OCI-LY1 (cell line): ENCODE measurements around the gene VEZF1.

Experiments used
- H2AFZ ChIP-seq: fragments of 200-600 bp; sonication (generic), shearing (Covaris generic); 2 replicates; pipeline ENCODE4 v1.6.0; 2014; ENCODE audit warnings: antibody characterized with exemption, mild to moderate bottlenecking, low read length
- H3F3A ChIP-seq: fragments of 200-600 bp; sonication (generic), shearing (Covaris generic); 2 replicates; pipeline ENCODE4 v1.6.0; 2014; ENCODE audit warnings: mild to moderate bottlenecking, antibody characterized with exemption, low read length, moderate library complexity; ENCODE audit not compliant: insufficient read depth
- H3K27ac ChIP-seq: fragments of 200-600 bp; sonication (generic); 2 replicates; pipeline ENCODE4 v1.5.1; 2014; ENCODE audit warnings: low read length, mixed run types, mild to moderate bottlenecking, low read depth; ENCODE audit not compliant: poor library complexity, severe bottlenecking
- H3K27me3 ChIP-seq: fragments of 200-600 bp; sonication (generic); 2 replicates; pipeline ENCODE4 v1.6.0; 2014; ENCODE audit warnings: antibody characterized with exemption, mild to moderate bottlenecking, low read length, moderate library complexity; ENCODE audit not compliant: insufficient read depth
- H3K36me3 ChIP-seq: fragments of 200-600 bp; sonication (generic); 2 replicates; pipeline ENCODE4 v1.6.1; 2014; ENCODE audit warnings: mild to moderate bottlenecking, antibody characterized with exemption, low read length, moderate library complexity, mixed read lengths; ENCODE audit not compliant: insufficient read depth
- H3K4me1 ChIP-seq: fragments of 200-600 bp; sonication (generic); 2 replicates; pipeline ENCODE4 v1.5.1; 2014; ENCODE audit warnings: mild to moderate bottlenecking, low read length, moderate library complexity; ENCODE audit not compliant: insufficient read depth, severe bottlenecking
- H3K4me2 ChIP-seq: fragments of 200-600 bp; sonication (generic), shearing (Covaris generic); 2 replicates; pipeline ENCODE4 v1.6.1; 2014; ENCODE audit warnings: low read length
- H3K4me3 ChIP-seq: fragments of 200-600 bp; sonication (generic); 2 replicates; pipeline ENCODE4 v1.5.1; 2014; ENCODE audit warnings: low read length, low read depth, mild to moderate bottlenecking, mixed read lengths; ENCODE audit not compliant: poor library complexity, severe bottlenecking
- H3K79me2 ChIP-seq: fragments of 200-600 bp; shearing (Covaris generic); 2 replicates; pipeline ENCODE4 v1.6.1; 2016; ENCODE audit warnings: mixed run types, low read length, mixed read lengths; ENCODE audit not compliant: insufficient read depth
- H3K9ac ChIP-seq: fragments of 200-600 bp; sonication (generic), shearing (Covaris generic); 2 replicates; pipeline ENCODE4 v1.6.1; 2014; ENCODE audit warnings: mild to moderate bottlenecking, low read length, mixed read lengths
- H3K9me2 ChIP-seq: fragments of 200-600 bp; sonication (generic), shearing (Covaris generic); 2 replicates; pipeline ENCODE4 v1.6.1; 2014; ENCODE audit warnings: low read depth, mild to moderate bottlenecking, low read length, mixed read lengths
- H3K9me3 ChIP-seq: fragments of 200-600 bp; shearing (Covaris generic); 2 replicates; pipeline ENCODE4 v1.6.1; 2014; ENCODE audit warnings: low read length, mixed read lengths
- H4K20me1 ChIP-seq: fragments of 200-600 bp; sonication (generic), shearing (Covaris generic); 2 replicates; pipeline ENCODE4 v1.6.0; 2016; ENCODE audit warnings: mild to moderate bottlenecking, low read length; ENCODE audit not compliant: insufficient read depth
- EZH2 ChIP-seq: fragments of 200-600 bp; sonication (generic), shearing (Covaris generic); IDR thresholded peaks from 2 replicates; pipeline ENCODE4 v1.8.0; 2017; ENCODE audit warnings: borderline replicate concordance, mixed run types, mild to moderate bottlenecking, antibody characterized with exemption, low read length, moderate library complexity, mixed read lengths
- TF ChIP-seq, protein P1 (sequence below): fragments of 200-600 bp; sonication (generic), shearing (Covaris generic); IDR thresholded peaks from 2 replicates; pipeline ENCODE4 v1.5.1; 2017; ENCODE audit warnings: mild to moderate bottlenecking, antibody characterized with exemption, low read length, moderate library complexity, mixed read lengths

The VEZF1 gene

DNA sequence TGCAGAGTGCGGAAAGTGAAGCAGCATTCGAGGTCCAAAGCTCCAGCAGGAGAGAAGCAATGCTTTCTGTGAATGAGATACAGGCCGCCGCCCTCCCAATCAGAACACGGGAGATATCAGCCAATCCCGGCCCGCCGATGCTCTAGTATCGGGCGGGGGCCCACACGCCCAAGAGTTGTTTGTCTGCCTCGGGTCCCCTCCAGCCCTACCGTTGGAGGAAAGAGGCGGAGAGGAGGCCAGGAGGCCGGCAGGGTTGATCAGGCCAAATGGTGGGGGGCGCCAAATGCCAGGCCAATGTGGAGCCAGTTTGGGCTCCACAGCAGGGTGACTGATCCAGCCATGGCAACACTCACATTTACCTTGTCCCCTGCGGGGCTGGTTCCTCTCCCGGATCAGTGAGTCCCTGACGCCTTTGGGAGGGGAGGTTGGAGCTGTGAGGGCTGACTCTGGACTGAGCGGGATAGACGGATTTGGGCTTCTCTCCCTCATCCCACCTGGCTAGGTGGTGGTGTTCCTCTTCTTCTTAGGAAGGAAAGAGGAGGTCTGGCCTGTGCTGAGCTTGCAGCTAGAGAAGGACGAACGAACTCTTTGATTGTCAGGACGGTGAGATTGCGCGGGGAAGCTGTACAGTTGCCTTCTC, 22.4 kb downstream of the VEZF1 start:
- no peak overlapping the region for H3K9ac ChIP-seq
- TF ChIP-seq EZH2 = no peak
- TF ChIP-seq, protein P1, sequence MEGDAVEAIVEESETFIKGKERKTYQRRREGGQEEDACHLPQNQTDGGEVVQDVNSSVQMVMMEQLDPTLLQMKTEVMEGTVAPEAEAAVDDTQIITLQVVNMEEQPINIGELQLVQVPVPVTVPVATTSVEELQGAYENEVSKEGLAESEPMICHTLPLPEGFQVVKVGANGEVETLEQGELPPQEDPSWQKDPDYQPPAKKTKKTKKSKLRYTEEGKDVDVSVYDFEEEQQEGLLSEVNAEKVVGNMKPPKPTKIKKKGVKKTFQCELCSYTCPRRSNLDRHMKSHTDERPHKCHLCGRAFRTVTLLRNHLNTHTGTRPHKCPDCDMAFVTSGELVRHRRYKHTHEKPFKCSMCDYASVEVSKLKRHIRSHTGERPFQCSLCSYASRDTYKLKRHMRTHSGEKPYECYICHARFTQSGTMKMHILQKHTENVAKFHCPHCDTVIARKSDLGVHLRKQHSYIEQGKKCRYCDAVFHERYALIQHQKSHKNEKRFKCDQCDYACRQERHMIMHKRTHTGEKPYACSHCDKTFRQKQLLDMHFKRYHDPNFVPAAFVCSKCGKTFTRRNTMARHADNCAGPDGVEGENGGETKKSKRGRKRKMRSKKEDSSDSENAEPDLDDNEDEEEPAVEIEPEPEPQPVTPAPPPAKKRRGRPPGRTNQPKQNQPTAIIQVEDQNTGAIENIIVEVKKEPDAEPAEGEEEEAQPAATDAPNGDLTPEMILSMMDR = no peak
- H3F3A ChIP-seq = no peaks in the 10 kb centered on the region
- H3K27me3 ChIP-seq = peaks cover 9% of the 10 kb centered on the region; the same call in 1 of the 2 replicates
- H3K27ac ChIP-seq = no peak overlapping the region
- no peaks in the 10 kb centered on the region for H3K9me3 ChIP-seq
- no peak overlapping the region for H3K4me3 ChIP-seq
- H3K79me2 ChIP-seq = no peaks in the 10 kb centered on the region
- H2AFZ ChIP-seq = no peak overlapping the region
- no peaks in the 10 kb centered on the region for H3K9me2 ChIP-seq
- no peaks in the 10 kb centered on the region for H4K20me1 ChIP-seq
- no peaks in the 10 kb centered on the region for H3K36me3 ChIP-seq
- H3K4me1 ChIP-seq = no peaks in the 10 kb centered on the region
- no peak overlapping the region for H3K4me2 ChIP-seq

DNA sequence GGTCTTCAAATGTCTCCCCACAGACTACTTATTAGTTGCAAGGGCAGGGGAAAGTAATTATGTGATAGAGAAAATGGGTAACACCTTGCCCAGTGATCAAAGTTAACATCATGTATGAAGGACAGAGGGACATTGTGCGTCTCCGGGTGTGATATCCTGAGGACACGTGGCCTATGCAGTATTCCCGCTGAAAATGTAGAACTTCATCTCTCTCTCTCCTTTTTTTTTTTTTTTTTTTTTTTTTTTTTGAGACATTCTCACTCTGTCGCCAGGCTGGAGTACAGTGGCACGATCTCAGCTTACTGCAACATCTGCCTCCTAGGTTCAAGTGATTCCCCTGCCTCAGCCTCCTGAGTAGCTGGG, 24.9 kb downstream of the VEZF1 start:
- no peaks in the 10 kb centered on the region for H3K9me3 ChIP-seq
- H3K79me2 ChIP-seq = no peaks in the 10 kb centered on the region
- no peaks in the 10 kb centered on the region for H3K9me2 ChIP-seq
- no peak overlapping the region for H3K9ac ChIP-seq
- no peaks in the 10 kb centered on the region for H3F3A ChIP-seq
- no peak overlapping the region for H3K4me3 ChIP-seq
- H2AFZ ChIP-seq = no peak overlapping the region
- peaks cover 9% of the 10 kb centered on the region; the same call in 1 of the 2 replicates for H3K27me3 ChIP-seq
- no peaks in the 10 kb centered on the region for H3K36me3 ChIP-seq
- H3K27ac ChIP-seq = no peak overlapping the region
- TF ChIP-seq, protein P1 = no peak
- TF ChIP-seq EZH2 = no peak
- H3K4me1 ChIP-seq = no peaks in the 10 kb centered on the region
- H3K4me2 ChIP-seq = no peak overlapping the region
- H4K20me1 ChIP-seq = no peaks in the 10 kb centered on the region

DNA sequence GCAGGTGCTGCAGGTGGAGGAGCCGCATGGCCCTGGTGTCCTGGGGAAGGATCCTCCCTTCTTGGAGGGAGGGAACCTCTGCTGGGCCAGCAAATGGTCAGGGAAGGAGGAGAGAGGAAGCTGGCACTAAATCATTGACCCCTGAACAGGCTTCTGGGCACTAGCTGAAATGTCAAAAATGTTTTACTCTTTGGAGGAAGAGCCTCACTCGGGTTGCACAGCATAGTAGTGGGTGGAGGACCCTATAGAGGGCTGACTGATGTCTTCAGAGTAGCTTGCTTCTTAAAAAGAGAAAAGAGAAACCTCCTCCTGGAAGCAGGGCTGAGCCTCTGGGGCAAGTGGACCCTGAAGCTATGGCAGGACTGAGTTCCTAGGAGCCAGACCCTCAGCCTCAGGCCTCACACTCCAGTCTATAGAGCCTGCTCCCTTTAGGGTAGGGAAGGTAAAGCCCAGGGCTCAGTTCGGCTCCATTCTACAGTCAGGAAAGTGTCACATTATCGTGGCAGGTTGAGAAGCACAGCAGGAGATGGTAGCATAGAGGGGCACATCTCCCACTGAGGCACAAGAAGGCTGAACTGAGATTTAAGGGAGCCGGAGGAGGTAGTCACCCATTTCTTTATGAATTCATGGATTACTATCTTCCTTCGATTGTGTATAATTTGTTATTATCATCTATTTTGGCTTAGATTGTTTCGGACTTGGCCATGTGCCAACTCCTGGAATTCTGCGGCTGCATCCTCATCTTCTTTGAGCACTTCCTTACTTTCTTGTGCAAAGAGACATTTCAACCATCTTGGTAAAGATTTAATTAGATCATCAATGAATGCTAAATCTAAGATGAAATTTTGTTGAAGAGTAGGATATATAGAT, 25.5 kb downstream of the VEZF1 start:
- peaks cover 9% of the 10 kb centered on the region; the same call in 1 of the 2 replicates for H3K27me3 ChIP-seq
- H3K27ac ChIP-seq = no peak overlapping the region
- no peaks in the 10 kb centered on the region for H3K79me2 ChIP-seq
- H3K36me3 ChIP-seq = no peaks in the 10 kb centered on the region
- H3K4me3 ChIP-seq = no peak overlapping the region
- H2AFZ ChIP-seq = no peak overlapping the region
- TF ChIP-seq EZH2 = no peak
- TF ChIP-seq, protein P1 = no peak
- H4K20me1 ChIP-seq = no peaks in the 10 kb centered on the region
- H3K9ac ChIP-seq = no peak overlapping the region
- H3K4me2 ChIP-seq = no peak overlapping the region
- no peaks in the 10 kb centered on the region for H3K4me1 ChIP-seq
- no peaks in the 10 kb centered on the region for H3F3A ChIP-seq
- H3K9me2 ChIP-seq = no peaks in the 10 kb centered on the region
- H3K9me3 ChIP-seq = no peaks in the 10 kb centered on the region
